Measurements from ENCODE around the gene UNC13D.

DNA sequence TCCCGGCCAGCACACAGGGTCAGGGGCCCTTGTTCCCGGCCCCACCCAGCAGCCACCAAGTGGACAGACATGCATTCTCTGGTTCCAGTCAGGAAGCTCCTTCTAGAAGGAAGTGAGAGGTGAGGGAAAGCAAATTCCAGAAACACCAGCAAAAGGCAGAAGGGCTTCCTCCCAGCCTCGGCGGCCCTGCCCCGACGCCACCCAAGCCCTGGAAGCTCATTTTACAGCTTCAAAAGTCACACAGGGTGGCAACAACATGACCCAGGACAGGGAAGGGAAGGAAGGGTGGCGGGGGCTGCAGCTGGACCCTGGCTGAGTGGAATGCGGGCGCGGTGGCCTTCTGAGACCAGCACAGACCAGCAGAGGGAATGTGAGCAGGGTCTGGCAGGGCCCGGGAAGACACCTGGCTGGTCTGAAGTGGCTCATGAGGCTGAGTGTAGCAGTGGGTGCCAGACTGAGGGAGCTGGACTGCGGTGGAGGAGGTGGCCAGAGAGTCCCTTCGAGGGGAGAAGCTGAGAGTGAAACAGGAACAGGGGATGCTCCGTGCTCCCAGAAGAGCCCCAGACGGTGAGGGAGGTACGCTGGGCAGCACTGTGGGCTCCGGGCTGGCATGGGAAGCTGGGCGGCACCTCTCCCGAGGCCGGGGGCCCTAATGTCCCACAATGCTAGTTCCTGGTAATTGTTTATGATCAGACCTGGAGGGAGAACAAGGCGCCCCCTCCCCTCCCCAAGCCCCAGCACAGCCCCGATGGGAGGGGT lies 1.9 kb upstream of the UNC13D start:
- TF ChIP-seq, protein P1, sequence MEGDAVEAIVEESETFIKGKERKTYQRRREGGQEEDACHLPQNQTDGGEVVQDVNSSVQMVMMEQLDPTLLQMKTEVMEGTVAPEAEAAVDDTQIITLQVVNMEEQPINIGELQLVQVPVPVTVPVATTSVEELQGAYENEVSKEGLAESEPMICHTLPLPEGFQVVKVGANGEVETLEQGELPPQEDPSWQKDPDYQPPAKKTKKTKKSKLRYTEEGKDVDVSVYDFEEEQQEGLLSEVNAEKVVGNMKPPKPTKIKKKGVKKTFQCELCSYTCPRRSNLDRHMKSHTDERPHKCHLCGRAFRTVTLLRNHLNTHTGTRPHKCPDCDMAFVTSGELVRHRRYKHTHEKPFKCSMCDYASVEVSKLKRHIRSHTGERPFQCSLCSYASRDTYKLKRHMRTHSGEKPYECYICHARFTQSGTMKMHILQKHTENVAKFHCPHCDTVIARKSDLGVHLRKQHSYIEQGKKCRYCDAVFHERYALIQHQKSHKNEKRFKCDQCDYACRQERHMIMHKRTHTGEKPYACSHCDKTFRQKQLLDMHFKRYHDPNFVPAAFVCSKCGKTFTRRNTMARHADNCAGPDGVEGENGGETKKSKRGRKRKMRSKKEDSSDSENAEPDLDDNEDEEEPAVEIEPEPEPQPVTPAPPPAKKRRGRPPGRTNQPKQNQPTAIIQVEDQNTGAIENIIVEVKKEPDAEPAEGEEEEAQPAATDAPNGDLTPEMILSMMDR (IDR thresholded peaks at IDR 0.05): no peak
- TF ChIP-seq POLR2A (IDR thresholded peaks at IDR 0.05): no peak
